ENCODE data around the gene GARIN1A.
"Not testable (repeated sequence)": the region's sequence is repeated elsewhere in the genome, so short reads cannot be mapped to it uniquely, and the experiment has no call there.

The GARIN1A gene

DNA sequence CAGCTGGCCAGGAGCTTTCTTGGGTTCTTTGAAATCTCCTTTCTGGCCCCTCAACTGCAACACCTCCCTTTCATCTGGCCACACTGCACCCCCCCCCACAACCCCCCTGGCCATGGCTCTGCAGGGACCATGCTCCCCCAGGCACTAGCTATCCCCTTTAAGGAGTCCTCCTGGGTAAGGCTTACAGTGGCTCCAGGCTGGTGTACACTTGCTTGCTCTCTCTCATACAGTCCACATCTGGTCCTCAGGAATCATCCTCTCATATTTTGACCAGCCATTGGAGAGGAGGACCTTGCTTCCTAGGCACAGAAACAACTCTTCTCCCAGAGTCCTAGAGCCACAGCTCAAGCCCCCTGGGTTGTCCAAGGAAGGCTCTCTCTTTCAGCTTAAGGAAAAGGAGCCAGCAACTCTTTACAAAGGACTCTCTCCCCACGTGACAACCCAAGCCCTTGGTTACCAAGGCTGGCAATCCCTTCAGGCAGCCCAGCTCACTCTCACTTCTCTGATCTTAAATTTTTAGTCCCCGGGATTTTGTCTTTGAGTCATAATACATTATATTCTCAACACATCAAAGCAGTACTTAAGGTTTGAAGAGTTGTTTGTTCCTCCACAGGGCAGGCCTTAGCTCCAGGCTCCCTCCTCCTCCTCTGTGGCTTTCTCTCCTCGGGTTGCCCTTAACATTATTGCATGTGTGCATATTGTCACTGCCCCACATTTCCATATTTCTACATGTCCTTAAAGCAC, 9.9 kb downstream of the GARIN1A start:
- TF ChIP-seq, protein P1, sequence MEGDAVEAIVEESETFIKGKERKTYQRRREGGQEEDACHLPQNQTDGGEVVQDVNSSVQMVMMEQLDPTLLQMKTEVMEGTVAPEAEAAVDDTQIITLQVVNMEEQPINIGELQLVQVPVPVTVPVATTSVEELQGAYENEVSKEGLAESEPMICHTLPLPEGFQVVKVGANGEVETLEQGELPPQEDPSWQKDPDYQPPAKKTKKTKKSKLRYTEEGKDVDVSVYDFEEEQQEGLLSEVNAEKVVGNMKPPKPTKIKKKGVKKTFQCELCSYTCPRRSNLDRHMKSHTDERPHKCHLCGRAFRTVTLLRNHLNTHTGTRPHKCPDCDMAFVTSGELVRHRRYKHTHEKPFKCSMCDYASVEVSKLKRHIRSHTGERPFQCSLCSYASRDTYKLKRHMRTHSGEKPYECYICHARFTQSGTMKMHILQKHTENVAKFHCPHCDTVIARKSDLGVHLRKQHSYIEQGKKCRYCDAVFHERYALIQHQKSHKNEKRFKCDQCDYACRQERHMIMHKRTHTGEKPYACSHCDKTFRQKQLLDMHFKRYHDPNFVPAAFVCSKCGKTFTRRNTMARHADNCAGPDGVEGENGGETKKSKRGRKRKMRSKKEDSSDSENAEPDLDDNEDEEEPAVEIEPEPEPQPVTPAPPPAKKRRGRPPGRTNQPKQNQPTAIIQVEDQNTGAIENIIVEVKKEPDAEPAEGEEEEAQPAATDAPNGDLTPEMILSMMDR (IDR thresholded peaks at IDR 0.05; ENCODE audit: borderline replicate concordance, insufficient read depth, low read depth, low read length), result no peak

DNA sequence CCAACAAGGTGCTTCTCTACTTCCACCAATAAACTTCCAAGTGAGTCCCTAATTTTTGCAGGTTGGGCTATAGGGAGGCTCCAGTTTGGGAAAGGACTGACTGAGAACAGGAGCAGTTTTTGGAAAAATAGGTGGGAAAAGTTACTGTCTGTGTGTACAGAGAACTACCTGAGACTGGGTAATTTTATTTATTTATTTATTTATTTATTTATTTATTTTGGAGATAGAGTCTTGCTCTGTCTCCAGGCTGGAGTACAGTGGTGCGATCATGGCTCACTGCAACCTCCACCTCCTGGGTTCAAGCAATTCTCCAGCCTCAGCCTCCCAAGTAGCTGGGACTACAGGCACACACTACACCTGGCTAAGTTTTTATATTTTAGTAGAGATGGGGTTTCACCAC, 11.2 kb downstream of the GARIN1A start:
- H3K4me3 ChIP-seq (ENCODE audit: low read depth, low read length), result not testable (repeated sequence)

More for the DNA sequence above, 9.9 kb downstream of the GARIN1A start:
- peak overlapping the region; percentile 5 for H3K4me3 ChIP-seq (ENCODE audit: low read depth, low read length)

DNA sequence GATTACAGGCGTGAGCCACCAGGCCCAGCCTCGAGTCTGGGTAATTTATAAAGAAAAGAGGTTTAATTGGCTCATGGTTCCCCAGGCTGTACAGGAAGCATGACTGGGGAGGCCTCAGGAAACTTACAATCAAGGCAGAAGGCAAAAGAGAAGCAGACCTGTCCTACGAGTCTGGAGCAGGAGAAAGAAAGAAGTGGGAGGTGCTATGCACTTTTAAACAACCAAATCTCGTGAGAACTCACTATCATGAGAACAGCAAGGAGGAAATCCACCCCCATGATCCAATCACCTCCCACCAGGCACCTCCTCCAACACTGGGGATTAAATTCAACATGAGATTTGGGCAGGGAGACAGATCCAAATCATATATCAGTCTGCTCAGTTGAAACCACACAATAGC, 11.6 kb downstream of the GARIN1A start:
- not testable (repeated sequence) for H3K4me3 ChIP-seq (ENCODE audit: low read depth, low read length)

DNA sequence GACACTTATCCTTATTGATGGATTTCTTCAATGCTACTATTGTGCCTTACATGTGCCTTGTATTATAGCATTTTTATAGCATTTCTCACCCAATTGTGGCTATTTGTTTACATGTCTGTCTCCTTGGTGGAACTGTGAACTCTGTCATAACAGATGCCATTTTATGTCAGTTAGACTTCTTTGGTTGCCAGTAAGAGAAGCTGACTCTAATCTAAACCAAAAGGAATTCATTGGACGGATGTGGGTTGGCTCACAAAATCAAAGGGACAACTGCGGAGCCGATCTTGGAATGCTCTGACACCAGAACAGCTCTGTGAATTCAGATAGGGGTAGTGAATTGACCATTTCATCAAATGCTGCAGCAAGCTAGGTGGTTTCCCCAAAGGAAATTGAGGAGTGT, 15.0 kb downstream of the GARIN1A start:
- no peak overlapping the region for H3K4me3 ChIP-seq (ENCODE audit: low read depth, low read length)
- TF ChIP-seq, protein P1 (IDR thresholded peaks at IDR 0.05; ENCODE audit: borderline replicate concordance, insufficient read depth, low read depth, low read length), result no peak

DNA sequence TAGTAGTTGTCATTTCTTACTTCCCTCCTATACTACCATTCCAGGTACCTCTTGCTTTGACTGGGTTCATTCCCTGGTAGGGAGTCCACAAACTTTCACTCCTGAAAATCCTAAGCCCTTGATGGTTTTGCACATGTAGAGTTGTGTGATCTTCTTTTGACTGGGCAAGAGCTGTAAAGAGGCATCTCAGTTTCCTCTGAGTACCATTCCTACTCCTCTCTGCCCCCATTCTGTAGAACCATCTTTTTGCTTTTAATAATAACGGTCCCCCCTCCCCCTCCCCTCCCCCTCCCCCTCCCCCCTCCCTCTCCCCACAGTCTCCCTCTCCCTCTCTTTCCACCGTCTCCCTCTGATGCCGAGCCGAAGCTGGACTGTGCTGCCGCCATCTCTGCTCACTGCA, 16.4 kb downstream of the GARIN1A start:
- TF ChIP-seq, protein P1 (IDR thresholded peaks at IDR 0.05; ENCODE audit: borderline replicate concordance, insufficient read depth, low read depth, low read length), result no peak
- H3K4me3 ChIP-seq (ENCODE audit: low read depth, low read length), result no peak overlapping the region

DNA sequence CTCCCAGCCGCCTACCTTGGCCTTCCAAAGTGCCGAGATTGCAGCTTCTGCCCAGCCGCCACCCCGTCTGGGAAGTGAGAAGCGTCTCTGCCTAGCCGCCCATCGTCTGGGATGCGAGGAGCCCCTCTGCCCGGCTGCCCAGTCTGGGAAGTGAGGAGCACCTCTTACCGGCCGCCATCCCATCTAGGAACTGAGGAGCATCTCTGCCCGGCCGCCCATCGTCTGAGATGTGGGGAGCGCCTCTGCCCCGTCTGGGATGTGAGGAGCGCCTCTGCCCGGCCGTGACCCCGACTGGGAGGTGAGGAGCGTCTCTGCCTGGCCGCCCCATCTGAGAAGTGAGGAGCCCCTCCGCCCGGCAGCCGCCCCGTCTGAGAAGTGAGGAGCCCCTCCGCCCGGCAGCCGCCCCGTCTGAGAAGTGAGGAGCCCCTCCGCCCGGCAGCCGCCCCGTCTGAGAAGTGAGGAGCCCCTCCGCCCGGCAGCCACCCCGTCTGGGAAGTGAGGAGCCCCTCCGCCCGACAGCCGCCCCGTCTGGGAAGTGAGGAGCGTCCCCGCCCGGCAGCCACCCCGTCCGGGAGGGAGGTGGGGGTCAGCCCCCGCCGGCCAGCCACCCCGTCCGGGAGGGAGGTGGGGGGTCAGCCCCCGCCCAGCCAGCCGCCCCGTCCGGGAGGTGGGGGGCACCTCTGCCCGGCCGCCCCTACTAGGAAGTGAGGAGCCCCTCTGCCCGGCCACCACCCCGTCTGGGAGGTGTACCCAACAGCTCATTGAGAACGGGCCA, 17.3 kb downstream of the GARIN1A start:
- not testable (repeated sequence) for H3K4me3 ChIP-seq (ENCODE audit: low read depth, low read length)

DNA sequence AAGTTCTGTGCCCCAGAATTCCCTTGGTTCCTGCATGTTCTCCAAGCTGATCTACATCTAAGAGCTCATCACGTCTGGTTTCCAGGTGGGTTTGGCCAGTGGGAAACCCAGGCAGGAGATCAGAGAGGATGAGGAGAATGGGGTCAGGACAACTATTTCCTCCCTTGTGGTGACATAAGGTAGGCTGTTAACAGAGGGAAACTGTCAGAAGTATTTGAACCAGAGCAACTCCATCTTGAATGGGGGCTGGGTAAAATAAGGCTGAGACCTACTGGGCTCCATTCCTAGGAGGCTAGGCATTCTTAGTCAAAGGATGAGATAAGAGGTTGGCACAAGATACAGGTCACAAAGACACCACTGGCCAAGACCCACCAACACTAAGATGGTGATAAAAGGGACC, 19.1 kb downstream of the GARIN1A start:
- no peak overlapping the region for H3K4me3 ChIP-seq (ENCODE audit: low read depth, low read length)
- TF ChIP-seq, protein P1 (IDR thresholded peaks at IDR 0.05; ENCODE audit: borderline replicate concordance, insufficient read depth, low read depth, low read length), result no peak

DNA sequence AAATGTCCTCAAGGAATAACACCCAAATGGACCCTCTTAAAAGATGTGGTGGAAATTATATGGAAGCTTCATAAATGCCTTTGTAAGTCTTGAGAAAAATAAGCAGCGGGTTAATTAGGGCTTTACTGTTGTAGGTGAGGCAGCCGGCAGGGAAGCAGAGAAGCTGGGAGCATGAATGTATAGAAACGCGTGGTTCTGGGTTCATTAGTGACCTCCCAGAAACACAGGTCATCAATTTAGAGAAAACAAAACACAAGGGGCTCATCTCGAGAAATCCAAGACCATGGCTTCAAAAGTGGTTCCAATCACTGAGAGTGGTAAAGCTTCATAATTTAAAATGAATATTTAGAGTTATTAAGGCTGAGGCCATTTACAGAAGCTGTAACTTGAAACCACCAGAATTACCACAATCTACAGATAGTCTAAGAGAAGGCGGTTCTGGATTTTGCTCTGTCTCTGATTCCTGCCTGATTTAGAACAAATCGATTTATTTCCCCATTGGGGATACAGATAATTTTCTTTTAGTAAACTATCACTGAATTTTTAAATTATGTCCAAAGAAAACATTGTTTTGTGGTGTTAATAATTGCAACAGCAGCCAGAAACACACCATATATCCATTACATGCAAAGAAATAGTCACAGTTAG, 20.7 kb downstream of the GARIN1A start:
- H3K4me3 ChIP-seq (ENCODE audit: low read depth, low read length), result no peak overlapping the region
- TF ChIP-seq, protein P1 (IDR thresholded peaks at IDR 0.05; ENCODE audit: borderline replicate concordance, insufficient read depth, low read depth, low read length), result no peak

Measured in GM12875 (cell line).